ENCODE data around the gene UEVLD.
A peak's percentile ranks its signal among the peaks of the same experiment; 100 is the strongest.

UEVLD gene

GRCh38 chr11:18580113-18580766 lies 8.3 kb downstream of the UEVLD start:
- no peak for DNase-seq

GRCh38 chr11:18578975-18579598 lies 9.4 kb downstream of the UEVLD start:
- DNase-seq = no peak

GRCh38 chr11:18575361-18575760 lies 13.2 kb downstream of the UEVLD start:
- no peak for DNase-seq

- no peak for DNase-seq
These were observed 21.5 kb downstream of the UEVLD start for GRCh38 chr11:18567081-18567480.

GRCh38 chr11:18566406-18566805 lies 22.1 kb downstream of the UEVLD start:
- no peak for DNase-seq

GRCh38 chr11:18564149-18564548 lies 24.4 kb downstream of the UEVLD start:
- no peak for DNase-seq

- no peak for DNase-seq
These were observed 25.3 kb downstream of the UEVLD start for GRCh38 chr11:18563090-18563730.

GRCh38 chr11:18548001-18548400 lies 40.5 kb downstream of the UEVLD start:
- no peak for DNase-seq

- peak; percentile 56 for DNase-seq
These were observed 48.1 kb downstream of the UEVLD start for GRCh38 chr11:18540207-18541009.

GRCh38 chr11:18536209-18536608 lies 52.3 kb downstream of the UEVLD start:
- no peak for DNase-seq

- no peak for DNase-seq
These were observed 54.3 kb downstream of the UEVLD start for GRCh38 chr11:18534245-18534644.

- no peak for DNase-seq
These were observed 55.2 kb downstream of the UEVLD start for GRCh38 chr11:18533365-18533764.

- peak; percentile 13 for DNase-seq
These were observed 61.0 kb downstream of the UEVLD start for GRCh38 chr11:18527512-18527911.

GRCh38 chr11:18526521-18527296 lies 61.8 kb downstream of the UEVLD start, which contains the start of gene TSG101:
Gene TSG101 (minus strand): TSS chr11:18526942. CDS start chr11:18526816, 126 bp downstream.
- DNase-seq = peak; percentile 82

- no peak for DNase-seq
These were observed 62.4 kb downstream of the UEVLD start for GRCh38 chr11:18526130-18526520.

GRCh38 chr11:18524248-18524647 lies 64.3 kb downstream of the UEVLD start:
- DNase-seq = no peak

- no peak for DNase-seq
These were observed 65.5 kb downstream of the UEVLD start for GRCh38 chr11:18523084-18523483.

- no peak for DNase-seq
These were observed 66.1 kb downstream of the UEVLD start for GRCh38 chr11:18522388-18522787.

- no peak for DNase-seq
These were observed 67.4 kb downstream of the UEVLD start for GRCh38 chr11:18521122-18521521.

GRCh38 chr11:18502352-18502751 lies 86.2 kb downstream of the UEVLD start:
- DNase-seq = no peak

- DNase-seq = no peak
These were observed 86.9 kb downstream of the UEVLD start for GRCh38 chr11:18501629-18502028.

- no peak for DNase-seq
These were observed 90.5 kb downstream of the UEVLD start for GRCh38 chr11:18498039-18498438.

- no peak for DNase-seq
These were observed 92.8 kb downstream of the UEVLD start for GRCh38 chr11:18495703-18496102.
